ENCODE data around the gene PTPRM. TPM values are rescaled to one million over a fixed set of nuclear protein-coding genes. Genes with fewer than 3 reads are reported as not detected.

PTPRM gene
- total RNA-seq, 1 experiment from 2014 or later = 6.2 TPM

DNA sequence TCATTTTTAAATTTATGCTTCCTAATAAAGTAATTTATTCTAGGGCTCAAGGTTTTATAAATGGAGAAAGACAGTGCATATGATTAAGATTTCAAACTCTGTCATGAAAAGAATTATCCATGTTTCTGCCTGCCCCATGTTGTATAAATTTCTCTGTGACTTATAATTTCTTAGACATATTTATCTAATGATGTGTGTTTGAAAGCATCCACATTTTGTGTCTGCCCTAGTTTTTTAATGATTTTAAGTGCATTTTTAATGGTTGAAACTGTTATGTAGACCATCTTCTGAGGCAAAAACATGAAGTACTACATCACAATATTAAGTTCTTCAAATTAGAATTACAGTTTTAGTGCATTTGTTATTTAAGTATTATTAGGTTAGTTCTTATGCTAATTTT lies 71.2 kb downstream of the PTPRM start:
- H3K79me1 ChIP-seq (ENCODE audit: insufficient read depth, low read depth, low read length, poor library complexity, severe bottlenecking) = no peaks in the 10 kb centered on the region
- H4K20me1 ChIP-seq (ENCODE audit: control insufficient read depth, insufficient read depth, insufficient read length) = no peaks in the 10 kb centered on the region

More for the DNA sequence above, 71.2 kb downstream of the PTPRM start:
- Histone ChIP-seq H3K79me2 (ENCODE audit: insufficient read depth, low read length) (no peaks in the 10 kb centered on the region), H2AFZ (ENCODE audit: low read length) (no peak overlapping the region), H2BK5ac (ENCODE audit: insufficient read length, low read length) (no peak overlapping the region), H3K4me2 (ENCODE audit: insufficient read depth, insufficient read length, low read length) (no peak overlapping the region), H3T11ph (ENCODE audit: low read length) (no peak overlapping the region), H3K56ac (ENCODE audit: insufficient read length, low read depth, low read length) (no peak overlapping the region), H2BK120ac (ENCODE audit: low read depth, low read length, poor library complexity, severe bottlenecking) (no peak overlapping the region), H3K9me3 (ENCODE audit: control insufficient read depth, low read depth, low read length) (no peaks in the 10 kb centered on the region), H3K23ac (ENCODE audit: insufficient read length, low read depth, low read length) (no peak overlapping the region), H2BK12ac (ENCODE audit: insufficient read length, low read depth, low read length) (no peak overlapping the region), H2BK20ac (ENCODE audit: low read depth, low read length, poor library complexity, severe bottlenecking) (no peak overlapping the region), H3K18ac (ENCODE audit: insufficient read length, low read depth, low read length) (no peak overlapping the region), H3K27ac (ENCODE audit: insufficient read length, low read depth, low read length) (no peak overlapping the region), H3K23me2 (ENCODE audit: insufficient read length, low read depth, low read length, poor library complexity, severe bottlenecking) (no peaks in the 10 kb centered on the region), H2BK15ac (ENCODE audit: low read depth, low read length) (no peak overlapping the region), H3K4ac (ENCODE audit: low read depth, low read length) (no peak overlapping the region), H4K91ac (ENCODE audit: insufficient read length, low read depth, low read length) (no peak overlapping the region), H3K4me1 (ENCODE audit: insufficient read depth, low read length) (no peaks in the 10 kb centered on the region), H2AK5ac (ENCODE audit: insufficient read length, low read length) (no peak overlapping the region), H3K14ac (ENCODE audit: insufficient read depth, low read length) (no peak overlapping the region), H3K9ac (ENCODE audit: extremely low read depth, insufficient read length, low read length) (no peak overlapping the region), H4K8ac (replicated peaks; ENCODE audit: insufficient read length, low read depth, low read length) (no peak overlapping the region), H3K27me3 (ENCODE audit: insufficient read depth, low read length) (no peaks in the 10 kb centered on the region), H4K5ac (ENCODE audit: insufficient read length, low read depth, low read length) (no peak overlapping the region)
- Mint-ChIP-seq H3K27me3 (ENCODE audit: low read depth) (no peaks in the 10 kb centered on the region), H3K4me1 (peaks cover 4% of the 10 kb centered on the region in 2 experiments; a peak in 2 of 4 replicates), H3K27ac (no peak overlapping the region), H3K36me3 (ENCODE audit: insufficient read depth in 1 of 3, low read depth in 3 of 3) (no peaks in the 10 kb centered on the region; a peak in 1 of 7 replicates), H3K9me3 (no peaks in the 10 kb centered on the region), H3K4me3 (no peak overlapping the region)
- TF ChIP-seq, protein P1, sequence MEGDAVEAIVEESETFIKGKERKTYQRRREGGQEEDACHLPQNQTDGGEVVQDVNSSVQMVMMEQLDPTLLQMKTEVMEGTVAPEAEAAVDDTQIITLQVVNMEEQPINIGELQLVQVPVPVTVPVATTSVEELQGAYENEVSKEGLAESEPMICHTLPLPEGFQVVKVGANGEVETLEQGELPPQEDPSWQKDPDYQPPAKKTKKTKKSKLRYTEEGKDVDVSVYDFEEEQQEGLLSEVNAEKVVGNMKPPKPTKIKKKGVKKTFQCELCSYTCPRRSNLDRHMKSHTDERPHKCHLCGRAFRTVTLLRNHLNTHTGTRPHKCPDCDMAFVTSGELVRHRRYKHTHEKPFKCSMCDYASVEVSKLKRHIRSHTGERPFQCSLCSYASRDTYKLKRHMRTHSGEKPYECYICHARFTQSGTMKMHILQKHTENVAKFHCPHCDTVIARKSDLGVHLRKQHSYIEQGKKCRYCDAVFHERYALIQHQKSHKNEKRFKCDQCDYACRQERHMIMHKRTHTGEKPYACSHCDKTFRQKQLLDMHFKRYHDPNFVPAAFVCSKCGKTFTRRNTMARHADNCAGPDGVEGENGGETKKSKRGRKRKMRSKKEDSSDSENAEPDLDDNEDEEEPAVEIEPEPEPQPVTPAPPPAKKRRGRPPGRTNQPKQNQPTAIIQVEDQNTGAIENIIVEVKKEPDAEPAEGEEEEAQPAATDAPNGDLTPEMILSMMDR (conservative IDR thresholded peaks at IDR 0.05) = no peak
- no peak for DNase-seq
